RKO (cell line): ENCODE data around the gene BUB1B.

ENCODE experiments used
- DNase-seq: peaks from one replicate; pipeline ENCODE4 v3.0.0-alpha.2; 2016; ENCODE audit warnings: low spot score

The BUB1B gene

DNA sequence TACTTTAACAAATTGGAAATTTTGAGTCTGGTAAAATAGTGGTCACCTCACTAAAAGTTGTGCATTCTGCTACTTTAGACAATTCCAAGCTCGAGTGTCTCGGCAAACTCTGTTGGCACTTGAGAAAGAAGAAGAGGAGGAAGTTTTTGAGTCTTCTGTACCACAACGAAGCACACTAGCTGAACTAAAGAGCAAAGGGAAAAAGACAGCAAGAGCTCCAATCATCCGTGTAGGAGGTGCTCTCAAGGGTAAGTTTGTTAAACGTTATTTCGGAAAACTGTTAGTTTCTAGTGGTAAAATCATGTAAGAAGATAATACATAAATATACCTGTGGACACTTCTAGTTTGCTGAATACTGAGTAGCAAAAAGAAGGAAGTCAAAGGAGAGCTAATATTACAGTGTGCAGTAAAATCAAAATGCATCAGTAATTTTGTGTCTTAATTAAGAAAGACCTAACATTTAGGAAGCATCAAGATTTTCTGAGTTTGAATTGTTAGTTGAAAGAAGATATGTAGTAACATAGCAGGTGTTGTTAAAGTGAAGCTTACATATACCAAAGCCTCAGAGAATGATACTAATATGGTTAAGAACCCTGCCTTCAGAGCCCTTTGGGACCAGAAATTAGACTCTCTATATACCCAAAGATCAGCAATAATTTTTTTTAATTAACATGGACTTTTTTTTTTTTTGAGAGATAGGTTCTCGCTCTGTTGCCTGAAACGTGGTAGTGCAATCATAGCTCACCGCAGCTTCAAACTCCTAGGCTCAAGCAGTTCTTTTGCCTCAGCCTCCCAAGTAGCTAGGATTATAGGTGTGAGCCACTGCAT, 23.0 kb downstream of the BUB1B start:
- no peak for DNase-seq

DNA sequence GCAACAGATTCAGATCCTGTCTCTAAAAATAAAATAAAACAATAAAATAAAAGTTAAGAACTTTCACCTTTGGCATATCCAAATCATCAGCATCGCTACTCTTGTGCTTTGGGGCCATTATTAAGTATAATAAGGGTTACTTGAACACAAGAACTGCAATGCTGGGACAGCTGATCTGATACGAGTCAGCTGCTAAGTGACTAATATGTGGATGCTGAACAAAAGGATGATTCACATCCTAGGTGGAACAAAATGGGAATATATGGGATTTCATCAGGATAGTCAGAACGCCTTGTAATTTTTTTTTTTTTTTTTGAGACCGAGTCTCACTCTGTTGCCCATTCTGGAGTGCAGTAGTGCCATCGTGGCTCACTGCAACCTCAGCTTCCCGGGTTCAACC, 29.7 kb downstream of the BUB1B start:
- peak; percentile 90 for DNase-seq

DNA sequence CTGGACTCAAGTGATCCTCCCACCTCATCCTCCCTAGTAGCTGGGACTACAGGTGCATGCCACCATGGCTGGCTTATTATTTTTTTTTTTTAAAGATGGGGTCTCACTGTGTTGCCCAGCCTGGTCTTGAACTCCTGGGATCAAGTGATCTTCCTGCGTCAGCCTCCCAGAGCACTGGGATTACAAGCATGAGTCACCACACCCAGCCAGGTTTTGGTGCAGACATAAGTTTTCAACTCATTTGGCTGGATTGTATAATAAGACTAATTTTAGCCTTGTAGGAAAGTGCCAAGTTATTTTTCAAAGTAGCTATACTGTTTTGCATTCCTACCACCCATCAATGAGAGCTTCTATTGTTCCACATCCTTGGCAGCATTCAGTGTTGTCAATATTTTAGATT, 32.1 kb downstream of the BUB1B start:
- no peak for DNase-seq

DNA sequence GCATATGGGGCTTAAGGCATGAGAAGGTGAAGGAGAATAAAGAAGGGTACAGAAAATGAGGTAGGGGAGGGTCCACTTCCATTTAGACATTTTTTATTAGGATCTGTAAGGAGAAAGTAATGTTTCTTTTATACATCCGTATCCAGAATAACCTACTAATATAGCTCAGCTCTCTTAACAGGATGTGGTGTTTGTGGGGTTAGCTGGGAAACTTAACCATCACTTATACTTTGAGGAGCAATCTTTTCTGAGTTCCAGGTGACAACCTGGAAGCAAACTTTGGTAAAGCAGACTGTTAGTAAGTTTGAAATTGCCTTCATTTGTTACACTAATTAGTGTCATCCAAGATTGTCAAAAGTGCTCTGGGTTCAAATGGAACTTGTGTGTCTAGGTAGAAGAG, 36.6 kb downstream of the BUB1B start:
- DNase-seq: no peak

DNA sequence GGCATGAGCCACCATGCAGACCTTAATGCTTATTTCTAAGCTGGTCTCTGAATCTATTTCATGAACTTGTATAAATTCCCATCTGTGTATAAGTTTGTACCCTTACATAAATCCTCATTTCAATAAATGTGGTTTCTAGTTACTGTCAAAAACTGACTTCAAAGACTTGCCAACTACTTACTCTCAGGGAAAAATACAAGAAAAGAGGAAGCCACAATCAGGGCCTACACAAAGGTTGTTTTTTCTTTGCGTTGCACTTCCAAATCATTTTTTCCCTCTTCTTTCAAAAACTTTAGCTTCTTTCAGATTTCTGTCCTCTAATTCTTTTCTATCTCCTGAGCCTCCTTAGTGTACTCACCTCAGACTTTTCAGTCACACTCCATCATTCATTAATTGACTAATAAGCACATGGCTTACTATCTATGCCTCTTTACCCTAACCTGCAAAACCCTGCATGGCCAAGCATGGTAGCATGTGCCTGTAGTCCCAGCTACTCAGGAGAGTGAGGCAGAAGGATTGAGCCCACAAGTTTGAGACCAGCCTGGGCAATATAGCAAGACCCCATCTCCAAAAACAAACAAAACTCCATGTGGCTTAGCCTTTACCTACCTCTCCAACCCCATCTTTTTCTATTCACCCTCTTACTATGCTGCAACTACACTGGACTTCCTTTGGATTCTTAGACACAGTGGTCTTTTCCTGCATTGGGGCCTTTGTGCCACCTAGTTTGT, 37.7 kb downstream of the BUB1B start:
- DNase-seq: no peak

DNA sequence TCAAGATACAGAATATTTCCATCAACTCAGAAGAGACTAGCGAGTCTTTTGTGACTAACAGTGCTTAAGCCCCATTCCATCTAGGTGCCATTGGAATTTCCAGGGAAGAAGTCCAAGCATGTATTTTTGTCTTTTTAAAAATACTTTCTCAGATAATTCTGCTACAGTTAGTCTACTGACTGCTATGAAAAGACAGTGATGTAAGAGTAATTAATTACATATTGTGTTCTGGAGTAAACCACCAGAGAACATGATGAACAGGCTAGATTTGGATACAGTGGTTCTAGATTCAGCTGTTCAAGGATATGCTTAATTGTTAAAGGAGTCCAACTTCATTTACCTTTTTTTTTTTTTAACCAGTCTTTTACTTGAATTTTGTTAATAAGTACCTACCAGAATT, 43.2 kb downstream of the BUB1B start:
- DNase-seq: no peak

DNA sequence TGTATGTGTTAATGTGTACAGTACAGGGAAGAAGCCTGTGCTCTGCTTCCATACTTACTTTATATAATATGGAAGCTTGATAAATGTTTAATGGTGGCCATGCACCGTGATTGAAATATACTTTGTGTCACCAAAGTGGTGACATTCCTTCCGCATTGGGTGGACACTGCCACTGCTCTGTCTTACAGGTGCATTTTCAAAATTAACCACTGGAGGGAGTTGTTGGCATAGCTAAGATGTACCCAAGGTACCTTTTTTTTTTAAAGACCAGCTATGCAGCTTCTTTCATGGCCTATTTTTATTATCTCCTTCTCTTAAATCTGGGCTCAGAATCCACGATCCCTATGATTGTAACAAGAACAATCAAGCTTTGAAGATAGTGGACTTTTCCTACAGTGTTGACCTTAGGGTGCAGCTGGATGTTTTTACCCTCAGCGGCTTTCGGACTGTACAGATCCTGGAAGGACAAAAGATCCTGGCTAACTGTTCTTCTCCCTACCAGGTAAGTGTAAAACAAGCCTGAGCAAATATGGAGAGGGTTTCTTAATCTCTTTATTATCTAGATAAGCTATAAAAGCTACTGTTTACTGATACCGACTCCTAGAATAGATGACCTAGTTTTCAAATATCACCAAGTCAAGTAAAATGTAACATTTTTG, 56.4 kb downstream of the BUB1B start:
- peak; percentile 82 for DNase-seq

DNA sequence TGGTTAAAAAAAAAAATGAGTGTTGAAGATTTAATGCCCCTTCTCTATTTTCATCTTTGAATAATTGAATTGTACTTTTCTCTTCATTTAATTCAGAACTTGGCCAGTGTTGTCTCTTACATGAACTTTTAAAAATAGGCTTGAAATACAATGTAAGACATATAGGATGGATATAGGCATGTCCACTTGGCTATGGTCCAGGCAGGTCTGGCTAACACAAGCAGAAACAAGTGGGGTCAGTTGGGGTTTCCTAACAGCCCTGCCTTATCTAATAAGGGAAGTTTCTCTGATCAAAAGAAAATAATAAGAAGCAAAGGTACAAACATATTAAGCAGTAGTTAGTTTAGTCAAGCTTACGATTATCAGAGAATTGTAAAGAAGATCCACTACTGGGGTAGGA, 58.9 kb downstream of the BUB1B start:
- DNase-seq: no peak

DNA sequence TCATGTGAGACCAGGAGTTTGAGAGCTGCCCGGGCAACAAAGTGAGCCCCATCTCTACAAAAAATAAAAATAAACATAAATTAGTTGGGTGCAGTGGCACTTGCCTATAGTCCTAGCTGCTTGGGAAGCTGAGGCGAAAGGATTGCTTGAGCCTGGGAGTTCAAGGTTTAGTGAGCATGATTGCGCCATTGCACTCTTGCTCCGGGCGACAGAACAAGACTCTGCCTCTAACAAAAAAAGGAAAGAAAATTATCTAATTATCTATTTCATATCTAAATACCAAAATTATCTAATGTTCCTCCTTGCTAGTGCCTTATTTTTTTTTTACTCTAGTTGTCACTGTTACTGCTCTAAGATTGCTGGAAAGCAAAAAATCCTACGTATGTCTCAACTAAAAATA, 61.3 kb downstream of the BUB1B start:
- DNase-seq: no peak

DNA sequence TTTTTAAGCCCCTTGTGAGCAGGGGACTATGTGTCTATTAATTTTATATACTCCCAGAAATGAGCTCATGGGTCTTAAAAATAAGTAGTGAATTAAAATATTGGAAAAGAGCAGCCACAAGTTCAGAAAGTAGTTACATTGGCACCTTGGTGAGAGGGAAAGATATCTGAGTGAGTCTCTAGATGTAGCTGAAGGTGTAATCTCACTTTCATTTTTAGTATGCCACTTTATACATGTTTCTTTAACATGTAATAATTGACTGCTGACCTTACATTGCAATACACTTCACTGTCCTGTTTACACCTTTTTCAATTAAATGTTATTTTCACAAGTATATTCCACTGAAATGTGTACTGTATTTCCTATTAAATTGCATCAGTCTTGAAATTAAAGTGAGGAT, 65.9 kb downstream of the BUB1B start:
- no peak for DNase-seq

DNA sequence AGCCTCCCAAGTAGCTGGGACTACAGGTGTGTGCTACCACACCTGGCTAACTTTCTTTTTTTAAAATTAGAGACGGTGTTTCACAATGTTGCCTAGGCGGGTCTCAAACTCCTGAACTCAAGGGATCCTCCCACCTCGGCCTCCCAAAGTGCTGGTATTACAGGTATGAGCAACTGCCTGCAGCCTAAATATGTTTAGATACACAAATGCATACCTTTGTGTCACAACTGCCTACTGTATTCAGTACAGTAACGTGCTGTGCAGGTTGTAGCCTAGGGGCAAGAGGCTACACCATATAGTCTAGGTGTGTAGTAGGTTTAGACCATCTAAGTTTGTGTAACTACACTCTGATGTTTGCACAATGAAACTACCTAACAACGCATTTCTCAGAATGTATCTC, 68.4 kb downstream of the BUB1B start:
- DNase-seq: no peak

DNA sequence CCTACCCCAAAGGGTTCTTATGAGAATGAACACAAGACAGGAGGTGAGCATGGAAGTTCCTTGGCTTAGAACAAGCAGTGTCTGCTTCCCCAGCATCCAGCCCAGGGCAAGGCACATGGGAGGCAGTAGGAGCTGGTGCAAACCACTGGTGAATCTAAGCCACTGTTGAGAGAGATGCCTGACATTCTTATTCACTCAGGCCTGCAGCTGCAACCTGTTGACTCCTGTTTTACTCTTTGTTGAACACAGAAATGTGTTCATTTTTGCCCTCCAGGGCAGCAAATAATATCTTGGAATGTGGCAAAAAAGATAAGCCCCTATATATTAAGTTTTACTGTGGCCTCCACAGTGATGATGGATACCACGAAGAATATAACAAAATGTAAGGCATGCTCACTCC, 69.1 kb downstream of the BUB1B start:
- DNase-seq: no peak

DNA sequence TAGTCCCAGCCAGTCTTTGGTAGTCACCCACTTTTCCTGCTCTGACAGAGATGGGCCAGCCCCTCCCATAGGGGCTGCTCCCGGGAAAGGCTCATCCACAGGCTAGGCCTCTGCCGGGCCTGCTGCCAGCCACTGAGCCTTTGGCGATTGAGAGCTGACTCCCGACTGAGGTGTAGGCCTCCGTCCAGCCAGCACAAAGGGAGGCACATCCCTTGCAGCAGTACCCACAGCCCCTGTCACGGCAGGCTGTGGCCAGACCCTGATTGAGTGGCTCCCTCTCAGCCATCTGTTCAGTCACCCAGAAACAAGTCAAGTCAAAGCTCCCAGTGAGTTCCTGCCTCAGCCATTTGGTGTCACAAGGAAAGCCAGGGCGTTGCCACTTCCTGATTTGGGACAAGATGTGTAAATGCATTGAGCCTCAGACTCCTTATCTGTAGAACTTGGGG, 71.8 kb downstream of the BUB1B start:
- DNase-seq: no peak

DNA sequence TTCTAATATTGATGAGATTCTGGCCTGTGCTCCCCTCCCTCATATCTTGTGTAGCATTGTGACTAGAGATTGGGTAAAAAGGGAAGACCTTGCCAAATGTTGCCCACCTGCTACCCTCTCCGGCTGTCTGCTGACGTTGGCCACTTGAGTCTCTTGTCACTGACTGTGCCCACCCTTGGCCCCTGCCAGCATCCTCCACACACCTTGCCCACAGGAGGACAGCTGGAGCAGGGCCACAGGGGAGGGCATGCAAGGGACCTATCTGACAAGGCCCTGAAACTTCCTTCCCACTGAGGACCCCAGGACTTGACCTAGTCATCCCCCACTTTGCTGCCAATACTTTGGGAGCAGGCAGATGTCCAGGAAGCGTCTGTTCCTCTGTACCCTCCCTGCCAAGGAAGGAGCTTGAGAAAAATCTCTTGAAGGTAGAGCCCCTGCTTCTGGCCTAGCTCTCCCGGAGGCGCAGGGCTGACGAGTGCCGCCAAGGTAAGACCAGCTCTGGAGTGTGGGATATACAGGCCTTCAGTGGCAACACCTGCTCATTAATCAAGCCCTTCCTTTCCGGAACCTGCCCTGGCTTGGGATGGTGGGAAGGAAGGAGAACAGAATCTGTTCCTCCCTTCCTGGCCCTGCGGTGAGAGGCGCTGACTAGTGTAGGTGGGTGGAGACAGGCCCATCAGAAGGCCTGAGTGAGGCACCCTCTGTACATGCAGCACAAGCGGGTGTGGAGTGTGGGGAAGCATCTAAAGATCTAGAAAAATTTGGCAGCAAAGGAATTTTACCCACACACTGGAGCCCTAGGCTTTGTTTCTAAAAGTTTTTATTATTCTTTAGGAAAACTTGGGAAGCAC, 73.1 kb downstream of the BUB1B start:
- no peak for DNase-seq

DNA sequence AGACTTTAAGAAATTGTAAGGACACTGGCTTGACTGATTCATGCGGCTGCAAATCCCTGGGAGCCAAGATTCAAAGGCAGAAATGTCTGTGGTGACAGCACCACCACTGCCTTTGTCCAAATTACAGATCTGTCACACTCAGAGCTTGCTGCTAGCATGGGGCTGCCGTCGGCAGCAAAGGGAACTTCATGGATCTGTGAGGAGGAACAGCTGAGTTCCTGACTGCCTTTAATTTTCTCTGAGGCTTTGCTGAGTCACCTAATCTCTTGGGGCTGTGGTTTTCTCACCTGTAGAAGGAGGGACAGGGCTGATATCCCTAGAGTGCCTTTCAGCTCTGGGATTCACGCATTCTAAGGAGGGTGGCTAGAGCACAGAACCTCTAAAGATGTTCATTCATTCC, 73.9 kb downstream of the BUB1B start:
- DNase-seq: no peak

DNA sequence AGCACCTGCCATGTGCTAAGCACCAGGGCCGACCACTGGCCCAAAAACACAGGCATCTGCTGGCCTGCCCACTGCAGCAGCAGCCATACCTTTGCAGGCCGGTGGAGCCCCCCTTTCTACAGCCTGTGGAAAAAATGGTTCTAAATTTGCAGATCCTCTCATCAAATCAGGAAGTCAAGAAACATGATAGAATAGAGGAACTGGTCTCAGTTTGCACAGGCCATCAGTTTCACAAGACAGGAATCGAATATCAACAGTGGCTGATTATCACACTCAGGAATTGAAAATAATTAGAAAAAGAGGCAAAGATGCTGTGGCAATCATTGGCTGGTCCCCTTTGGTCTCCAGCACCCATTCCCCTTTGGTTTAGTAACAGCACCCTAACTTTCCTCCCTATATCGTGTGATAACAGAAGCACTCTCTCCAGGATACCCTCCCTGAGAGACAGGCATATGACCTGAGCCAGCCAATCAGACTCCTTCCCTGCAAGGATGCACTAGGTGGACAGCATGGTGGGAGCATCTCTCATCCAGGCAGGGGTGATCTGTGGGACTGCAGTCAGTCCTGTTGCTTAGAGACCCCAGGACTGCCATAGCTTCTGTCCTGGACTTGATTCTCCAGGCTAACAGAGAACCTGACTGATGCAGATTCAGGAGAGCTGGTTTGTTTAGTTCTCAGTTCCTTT, 74.5 kb downstream of the BUB1B start:
- DNase-seq: no peak

DNA sequence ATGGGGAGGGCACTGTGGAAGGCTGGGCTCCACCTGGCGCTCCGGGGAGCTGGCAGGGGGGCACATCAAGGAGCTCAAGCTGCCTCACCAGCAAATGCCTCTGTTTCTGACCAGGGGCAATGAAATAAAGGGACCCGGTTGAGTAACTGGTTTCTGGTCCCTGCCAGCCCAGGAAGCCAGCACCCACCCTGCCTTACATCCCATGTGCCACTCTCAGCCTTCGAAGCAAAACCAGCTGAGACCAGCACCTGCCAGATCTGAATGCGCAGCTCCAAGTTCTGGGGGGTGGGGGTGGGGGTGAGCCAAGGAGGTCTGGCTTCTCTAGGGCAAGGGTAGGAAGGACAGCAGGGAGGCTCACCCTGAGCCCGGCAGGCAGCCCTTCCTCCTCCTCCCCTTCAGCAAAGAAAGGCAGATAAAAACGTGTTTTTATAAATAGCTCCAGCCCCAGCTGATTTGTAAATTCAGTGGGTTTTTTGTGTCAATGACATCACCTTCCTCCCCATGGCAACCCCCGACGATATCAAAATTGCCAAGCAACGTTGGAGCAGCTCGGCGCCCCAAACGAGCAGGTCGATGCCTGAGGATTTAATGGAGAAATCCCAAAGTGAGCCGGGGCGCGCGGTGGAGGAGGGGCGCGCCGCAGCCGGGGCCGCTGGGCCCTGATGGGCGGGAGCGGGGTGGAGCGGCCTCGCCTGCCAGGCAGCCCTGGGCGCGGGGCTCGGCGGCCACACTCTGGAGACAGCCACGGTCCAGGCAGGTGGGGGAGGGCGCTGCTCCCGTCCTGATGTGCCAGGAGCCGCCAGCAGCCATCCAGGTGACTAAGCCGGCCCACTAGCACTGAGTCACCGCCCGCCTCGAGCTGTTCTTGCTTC, 77.9 kb downstream of the BUB1B start, which contains the start of gene PAK6:
Gene PAK6 (plus strand): TSS at position 532 of the 872 bp plus-strand sequence. CDS start 25,723 bp downstream, outside the sequence.
- peak; percentile 85 for DNase-seq

DNA sequence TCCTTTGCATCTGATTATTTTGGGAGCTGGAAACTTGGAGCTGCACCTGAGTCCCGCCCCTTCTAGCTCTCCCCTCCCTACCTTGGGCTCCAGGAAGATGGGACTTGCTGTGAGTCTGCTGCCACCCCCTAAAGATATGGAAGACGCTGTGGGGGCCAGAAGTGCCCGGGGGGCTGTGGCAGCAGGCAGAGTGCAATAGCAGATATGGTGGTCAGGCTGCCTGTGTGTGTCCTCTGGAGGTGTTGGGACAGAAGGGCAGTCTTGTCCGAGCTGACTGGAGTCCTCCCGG, 78.5 kb downstream of the BUB1B start:
- no peak for DNase-seq

DNA sequence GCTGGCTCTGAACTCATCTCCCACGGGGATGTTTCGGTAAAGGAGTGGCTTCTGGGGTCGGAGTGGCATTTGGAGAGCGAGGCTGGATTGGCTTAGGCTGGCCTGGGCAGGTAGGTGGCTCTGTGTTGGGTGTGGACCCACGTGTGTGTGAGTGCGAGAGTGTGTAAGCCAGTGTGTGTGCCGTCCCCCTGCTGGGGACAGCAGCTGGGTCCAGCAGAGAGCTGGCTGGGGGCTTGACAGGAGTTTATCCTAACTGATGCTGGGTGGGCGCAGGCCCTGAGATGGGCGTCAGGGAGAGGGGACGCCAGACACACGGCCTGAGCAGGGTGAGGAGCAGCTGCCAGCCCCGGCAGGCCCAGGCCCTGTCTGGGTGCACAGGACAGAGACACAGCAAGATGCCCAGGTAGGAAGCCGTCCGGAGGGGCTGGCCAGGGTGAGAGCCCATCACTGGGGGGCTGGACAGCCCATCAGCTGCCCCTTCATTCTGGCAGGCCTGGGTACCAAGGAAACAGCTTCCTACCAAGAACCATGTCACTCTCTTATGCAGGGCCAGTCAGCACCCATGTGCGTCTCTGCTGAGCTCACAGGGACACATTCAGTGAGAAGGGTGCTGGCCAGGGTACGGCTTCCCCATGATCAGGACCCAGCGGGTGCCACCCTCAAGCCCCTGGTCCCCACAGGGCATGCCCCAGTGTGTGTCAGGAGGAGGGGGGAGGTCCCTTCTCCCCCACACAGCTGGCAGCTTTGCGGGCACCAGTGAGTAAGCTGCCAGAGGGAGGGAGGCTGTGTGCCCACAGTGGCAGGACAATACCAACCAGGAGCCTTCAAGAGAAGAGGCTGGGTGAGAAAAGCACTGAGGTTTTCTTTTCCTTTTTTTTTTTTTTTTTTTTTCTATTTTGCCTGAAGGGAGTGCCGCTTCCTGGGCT, 79.1 kb downstream of the BUB1B start:
- DNase-seq: no peak
